NCI-H2029 treated with DMSO at 0.1 percent for 48 hours (cell line): ENCODE measurements around the gene OR51V1.
"Not testable (repeated sequence)": the region's sequence is repeated elsewhere in the genome, so short reads cannot be mapped to it uniquely, and the experiment has no call there.

Source experiments
- DNase-seq: peaks from one replicate; lab custom pipeline; 2025; lab: John Stamatoyannopoulos, UW

OR51V1 gene

DNA sequence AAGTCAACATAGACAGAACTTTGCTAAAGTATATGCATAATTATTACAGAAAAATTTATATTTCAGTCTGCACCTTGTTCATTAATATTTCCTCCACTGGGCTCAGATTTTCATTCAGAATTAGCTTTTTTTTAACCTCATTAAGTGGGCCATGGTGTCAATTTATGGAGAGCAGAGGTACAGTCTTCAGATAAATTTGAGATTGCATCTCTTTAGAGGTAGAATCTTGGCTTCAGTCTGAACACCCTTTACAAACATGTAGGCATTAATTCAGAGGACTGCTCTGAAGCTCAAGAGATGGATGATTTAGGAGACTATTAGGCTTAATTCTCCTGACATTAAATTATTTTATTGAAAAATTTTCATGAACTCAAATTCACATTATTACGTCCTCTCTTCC lies 29.8 kb upstream of the OR51V1 start:
- no peak for DNase-seq

DNA sequence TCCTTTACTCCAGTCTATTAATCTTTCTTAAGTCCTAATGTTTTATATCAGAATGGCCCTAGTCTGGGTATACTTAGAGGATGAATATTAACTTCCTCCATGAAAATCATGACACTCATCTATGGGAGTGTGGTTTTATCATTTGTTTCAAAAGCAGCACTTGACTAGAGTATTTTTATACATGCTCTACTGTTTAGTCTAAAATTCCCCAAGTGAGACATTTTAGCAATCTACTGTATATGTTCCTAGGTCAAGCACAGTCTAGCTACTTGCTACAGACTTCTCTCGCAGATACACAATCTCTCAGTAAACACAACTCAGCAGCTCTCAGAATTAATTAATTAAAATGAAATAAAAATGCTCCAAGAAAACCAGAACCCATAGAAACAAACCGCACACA lies 29.3 kb upstream of the OR51V1 start:
- no peak for DNase-seq

DNA sequence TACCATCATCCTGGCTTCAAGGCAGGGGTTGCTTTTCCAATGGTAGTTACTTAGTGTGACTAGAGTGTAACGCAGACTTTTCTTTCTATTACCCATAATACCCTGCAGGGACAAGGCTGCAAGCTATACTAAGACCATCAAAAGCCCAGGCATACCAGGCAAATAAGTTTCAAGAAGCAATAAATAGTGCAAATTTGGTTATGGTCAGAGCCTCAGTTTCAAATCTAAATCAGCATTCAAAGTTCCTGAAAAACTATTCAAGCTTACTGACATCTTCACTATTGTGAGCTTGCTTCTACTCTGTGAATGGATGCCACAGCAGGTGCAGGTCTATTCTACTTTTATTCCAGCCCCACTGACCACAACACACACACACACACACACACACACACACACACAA lies 28.9 kb upstream of the OR51V1 start:
- no peak for DNase-seq

DNA sequence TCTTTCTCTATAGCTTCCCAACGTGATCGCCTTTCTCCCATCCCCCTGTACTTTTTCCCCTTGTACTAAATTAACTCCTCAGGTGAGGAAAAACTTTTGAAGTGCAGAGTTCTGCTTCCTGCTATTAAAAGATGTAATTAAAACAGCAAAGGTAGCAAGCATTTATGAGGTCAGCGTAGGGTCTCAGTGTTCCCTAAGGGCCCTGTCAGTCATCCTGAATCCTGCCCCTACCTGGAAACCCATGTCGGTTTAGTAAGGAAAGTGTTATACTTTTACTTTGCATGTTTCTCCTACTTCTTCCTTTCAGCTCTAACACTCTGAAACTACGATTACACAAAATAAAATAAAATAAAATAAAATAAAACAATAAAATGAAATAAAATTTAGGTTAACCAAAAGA lies 27.6 kb upstream of the OR51V1 start:
- no peak for DNase-seq

DNA sequence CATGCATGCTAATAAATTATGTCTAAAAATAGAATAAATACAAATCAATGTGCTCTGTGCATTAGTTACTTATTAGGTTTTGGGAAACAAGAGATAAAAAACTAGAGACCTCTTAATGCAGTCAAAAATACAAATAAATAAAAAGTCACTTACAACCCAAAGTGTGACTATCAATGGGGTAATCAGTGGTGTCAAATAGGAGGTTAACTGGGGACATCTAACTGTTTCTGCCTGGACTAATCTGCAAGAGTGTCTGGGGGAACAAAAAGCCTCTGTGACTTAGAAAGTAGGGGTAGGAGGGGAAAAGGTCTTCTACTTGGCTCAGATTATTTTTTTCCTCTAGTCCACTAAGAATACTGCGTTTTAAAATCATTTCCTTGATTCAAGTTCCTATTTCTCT lies 27.2 kb upstream of the OR51V1 start:
- DNase-seq, result no peak

DNA sequence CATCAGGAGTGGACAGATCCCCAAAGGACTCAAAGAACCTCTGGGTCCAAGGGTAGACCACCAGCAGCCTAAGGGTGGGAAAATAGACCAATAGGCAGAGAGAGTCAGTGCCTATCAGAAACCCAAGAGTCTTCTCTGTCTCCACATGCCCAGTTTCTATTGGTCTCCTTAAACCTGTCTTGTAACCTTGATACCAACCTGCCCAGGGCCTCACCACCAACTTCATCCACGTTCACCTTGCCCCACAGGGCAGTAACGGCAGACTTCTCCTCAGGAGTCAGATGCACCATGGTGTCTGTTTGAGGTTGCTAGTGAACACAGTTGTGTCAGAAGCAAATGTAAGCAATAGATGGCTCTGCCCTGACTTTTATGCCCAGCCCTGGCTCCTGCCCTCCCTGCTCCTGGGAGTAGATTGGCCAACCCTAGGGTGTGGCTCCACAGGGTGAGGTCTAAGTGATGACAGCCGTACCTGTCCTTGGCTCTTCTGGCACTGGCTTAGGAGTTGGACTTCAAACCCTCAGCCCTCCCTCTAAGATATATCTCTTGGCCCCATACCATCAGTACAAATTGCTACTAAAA lies 26.3 kb upstream of the OR51V1 start, which contains the start of gene HBB:
Gene HBB, minus strand, starts transcription at position 340 of the 579 bp plus-strand sequence. Its CDS starts 50 bp downstream, at position 290.
- DNase-seq, result no peak

DNA sequence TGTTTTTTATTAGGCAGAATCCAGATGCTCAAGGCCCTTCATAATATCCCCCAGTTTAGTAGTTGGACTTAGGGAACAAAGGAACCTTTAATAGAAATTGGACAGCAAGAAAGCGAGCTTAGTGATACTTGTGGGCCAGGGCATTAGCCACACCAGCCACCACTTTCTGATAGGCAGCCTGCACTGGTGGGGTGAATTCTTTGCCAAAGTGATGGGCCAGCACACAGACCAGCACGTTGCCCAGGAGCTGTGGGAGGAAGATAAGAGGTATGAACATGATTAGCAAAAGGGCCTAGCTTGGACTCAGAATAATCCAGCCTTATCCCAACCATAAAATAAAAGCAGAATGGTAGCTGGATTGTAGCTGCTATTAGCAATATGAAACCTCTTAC lies 25.0 kb upstream of the OR51V1 start:
- no peak for DNase-seq

DNA sequence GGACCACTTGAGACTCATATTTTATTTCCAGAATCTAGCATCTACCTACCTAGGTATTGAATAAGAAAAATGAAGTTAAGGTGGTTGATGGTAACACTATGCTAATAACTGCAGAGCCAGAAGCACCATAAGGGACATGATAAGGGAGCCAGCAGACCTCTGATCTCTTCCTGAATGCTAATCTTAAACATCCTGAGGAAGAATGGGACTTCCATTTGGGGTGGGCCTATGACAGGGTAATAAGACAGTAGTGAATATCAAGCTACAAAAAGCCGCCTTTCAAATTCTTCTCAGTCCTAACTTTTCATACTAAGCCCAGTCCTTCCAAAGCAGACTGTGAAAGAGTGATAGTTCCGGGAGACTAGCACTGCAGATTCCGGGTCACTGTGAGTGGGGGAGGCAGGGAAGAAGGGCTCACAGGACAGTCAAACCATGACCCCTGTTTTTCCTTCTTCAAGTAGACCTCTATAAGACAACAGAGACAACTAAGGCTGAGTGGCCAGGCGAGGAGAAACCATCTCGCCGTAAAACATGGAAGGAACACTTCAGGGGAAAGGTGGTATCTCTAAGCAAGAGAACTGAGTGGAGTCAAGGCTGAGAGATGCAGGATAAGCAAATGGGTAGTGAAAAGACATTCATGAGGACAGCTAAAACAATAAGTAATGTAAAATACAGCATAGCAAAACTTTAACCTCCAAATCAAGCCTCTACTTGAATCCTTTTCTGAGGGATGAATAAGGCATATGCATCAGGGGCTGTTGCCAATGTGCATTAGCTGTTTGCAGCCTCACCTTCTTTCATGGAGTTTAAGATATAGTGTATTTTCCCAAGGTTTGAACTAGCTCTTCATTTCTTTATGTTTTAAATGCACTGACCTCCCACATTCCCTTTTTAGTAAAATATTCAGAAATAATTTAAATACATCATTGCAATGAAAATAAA lies 24.3 kb upstream of the OR51V1 start:
- DNase-seq, result no peak

DNA sequence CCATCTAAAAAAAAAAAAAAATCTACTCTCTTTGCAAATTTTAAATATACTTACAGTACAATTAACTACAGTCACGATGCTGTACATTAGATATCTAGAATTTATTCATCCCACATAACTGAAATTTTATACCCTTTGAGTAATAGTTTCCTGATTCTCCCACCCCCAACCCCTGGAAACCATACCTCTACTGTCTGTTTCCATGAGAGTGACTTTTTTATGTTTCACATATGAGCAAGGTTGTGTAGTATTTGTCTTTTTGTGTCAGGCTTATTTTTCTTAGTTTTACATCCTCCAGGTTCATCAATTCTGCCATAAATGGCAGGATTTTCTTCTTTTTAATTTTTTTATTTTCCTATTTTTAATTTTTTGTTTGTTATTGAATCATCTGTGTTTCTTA lies 23.2 kb upstream of the OR51V1 start:
- no peak for DNase-seq

DNA sequence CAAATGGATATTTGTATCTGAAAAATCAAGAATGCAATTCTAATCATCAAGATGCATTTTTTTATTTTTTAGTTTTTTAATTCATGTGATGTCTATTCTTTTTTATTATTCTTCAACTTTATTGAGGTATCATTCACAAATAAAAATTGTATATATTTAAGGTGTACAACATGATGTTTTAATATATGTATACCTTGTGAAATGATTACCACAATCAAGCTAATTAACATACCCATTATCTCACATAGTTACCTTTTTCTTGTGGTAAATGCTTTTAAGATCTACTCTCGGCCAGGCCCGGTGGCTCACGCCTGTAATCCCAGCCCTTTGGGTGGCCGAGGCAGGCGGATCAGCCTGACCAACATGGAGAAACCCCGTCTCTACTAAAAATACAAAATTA lies 22.7 kb upstream of the OR51V1 start:
- DNase-seq, result no peak

DNA sequence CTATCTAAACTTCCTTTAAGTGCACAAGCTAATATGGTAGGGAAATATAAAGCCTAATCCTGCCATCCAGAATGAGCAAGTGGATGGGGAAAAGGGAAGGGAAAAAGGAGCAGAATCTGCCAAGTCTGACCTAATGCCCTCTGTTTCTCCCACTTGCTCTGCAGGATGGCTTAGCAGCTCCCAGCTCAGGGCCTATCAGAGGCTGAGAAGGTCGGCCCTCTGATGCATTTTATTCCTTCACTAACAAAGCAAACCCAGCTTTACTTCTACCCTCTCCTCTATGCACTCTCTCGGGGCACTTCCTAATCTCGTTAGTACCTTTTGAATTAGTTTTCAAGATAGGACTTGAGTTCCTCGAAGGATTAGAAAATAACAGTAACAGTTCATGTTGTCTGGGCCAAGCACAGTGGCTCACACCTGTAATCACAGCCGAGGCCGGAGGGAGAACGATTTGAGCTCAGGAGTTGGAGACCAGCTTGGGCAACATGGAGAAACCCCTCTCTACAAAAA lies 9.9 kb upstream of the OR51V1 start:
- no peak for DNase-seq

DNA sequence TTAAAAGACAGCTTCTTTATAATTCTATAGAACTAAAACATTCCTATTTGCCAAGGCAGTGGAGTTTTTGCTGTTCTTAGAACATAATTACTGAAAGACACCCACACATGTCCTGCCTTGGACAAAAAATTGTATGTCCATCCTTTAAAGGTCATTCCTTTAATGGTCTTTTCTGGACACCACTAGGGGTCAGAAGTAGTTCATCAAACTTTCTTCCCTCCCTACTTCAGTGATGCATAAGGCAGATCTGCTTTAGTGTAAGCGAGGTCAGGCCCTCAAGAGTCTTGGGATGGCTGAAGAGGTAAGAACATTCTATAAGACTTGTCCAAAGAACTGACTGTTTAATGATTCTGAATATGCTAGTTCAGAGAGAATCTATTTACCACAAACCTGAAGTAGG lies 4.3 kb upstream of the OR51V1 start:
- DNase-seq, result no peak

DNA sequence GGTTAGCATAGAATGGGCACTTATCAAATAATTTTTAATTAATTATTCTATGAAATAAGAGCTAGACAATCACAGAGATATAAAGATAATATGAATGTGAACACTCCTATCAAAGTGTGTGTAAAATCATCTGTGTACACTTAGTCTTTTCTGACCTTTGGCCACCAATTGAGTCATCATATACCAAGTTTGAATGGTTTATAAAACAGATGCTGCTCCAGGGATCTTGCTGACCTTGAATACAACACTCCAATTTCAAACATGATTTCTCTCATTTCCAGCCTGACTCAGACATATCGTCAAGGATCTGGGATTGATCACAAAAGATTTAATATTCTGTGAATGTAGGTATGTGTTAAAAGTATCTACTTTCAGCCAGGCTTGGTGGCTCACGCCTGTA lies 2.9 kb upstream of the OR51V1 start:
- DNase-seq, result no peak

DNA sequence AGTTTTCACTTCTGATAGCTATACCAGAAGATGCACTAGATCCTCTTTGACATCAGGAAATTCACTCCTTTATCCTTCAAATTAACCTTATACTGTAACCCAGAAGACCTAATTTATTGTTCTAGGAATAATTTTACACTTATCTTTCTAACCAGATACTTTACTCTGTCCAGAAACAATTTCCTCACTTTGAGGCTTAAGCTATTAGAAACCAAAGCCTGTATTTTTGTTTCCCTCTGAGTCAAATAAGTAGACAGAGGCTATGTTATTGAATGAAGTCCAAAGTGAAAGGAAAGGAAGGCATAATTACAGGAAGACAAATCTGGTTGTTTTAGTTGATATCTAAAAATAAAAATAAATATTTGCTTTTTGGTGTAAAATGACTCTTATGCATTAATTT lies 2.2 kb downstream of the OR51V1 start:
- no peak for DNase-seq

DNA sequence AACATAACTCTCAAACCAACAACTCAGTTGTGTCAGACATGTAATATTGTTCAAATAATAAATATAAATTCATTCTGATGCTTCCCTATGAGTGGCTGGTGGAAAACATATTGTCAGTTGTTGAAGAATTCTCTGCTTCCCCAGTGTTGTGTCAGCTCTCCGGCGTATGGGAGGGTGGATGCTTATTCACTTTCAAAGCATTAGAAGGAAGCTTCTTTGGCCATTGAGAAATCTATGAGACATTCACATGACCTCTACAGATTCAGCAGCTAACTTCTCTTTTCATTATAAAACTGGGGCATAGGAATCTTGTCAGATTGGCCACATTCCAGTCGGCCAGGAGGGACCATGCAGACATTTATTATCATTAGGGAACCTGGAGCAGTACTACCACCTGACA lies 2.9 kb downstream of the OR51V1 start:
- DNase-seq, result no peak

DNA sequence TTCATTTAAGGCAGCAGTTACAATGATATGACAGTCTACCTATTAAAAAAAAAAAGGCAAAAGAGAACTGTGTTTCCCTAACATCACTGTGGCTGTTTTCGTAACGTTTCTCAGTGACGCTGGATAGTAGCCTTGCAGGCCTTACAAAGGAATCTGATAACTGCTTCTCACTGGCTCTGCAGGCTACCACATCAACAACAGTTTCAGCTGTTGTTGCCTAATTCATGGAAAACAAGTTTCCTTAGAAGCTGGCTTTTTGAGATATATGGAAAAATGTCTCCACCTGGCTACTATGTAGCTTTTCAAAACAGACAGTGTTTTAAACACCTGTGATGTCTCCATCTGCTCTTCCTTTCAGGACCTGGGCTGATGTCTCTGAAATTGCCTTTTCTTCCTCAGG lies 3.8 kb downstream of the OR51V1 start:
- DNase-seq, result no peak

DNA sequence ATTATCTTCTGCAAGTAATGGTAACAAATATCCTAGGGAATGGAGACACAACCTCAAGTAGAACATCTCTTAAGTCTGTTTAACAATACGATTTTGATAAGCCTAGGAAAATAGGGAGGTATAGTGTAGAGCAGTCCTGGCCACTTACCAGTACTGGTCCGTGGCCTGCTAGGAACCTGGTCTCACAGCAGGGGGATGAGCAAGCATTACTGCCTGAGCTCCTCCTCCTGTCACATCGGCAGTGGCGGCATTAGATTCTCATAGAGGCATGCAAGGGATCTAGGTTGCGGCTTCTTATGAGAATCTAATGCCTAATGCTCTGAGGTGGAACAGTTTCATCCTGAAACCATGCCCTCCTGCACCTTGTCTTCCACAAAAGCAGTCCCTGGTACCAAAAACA lies 4.4 kb downstream of the OR51V1 start:
- no peak for DNase-seq

DNA sequence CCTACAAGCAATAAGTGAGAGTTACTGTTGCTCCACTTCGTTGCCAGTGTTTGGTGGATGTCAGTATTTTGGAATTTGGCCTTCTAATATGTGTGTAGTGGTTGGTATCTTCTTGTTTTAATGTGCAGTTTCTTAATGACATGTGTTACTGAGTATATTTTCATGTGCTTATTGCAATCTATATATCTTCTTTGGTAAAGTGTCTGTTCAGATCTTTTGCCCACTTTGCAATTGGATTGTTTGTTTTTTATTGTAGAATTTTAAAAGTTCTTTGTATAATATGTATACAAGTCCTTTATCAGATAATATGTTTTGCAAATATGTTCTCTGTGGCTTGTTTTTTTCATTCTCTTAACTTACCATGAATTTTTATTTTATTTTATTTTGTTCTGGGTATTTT lies 7.7 kb downstream of the OR51V1 start:
- DNase-seq, result no peak

DNA sequence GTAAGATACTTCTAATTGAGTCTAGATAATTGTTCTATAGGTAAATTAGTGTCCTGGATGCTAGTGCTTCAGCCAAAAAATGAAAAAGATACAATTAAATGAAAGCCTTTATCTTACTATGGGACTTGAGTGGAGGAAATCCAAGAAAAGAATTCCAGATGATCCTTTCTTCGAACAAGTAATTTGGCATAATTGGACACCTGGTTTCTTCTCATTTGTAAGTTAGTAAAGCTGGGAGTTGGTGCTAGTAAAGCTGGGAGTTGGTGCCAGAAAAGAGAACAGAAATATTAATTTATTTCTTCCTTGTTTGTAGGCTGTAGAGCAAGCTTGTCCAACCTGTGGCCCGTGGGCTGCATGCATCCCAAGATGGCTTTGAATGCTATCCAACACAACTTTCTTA lies 12.3 kb downstream of the OR51V1 start:
- DNase-seq, result no peak

DNA sequence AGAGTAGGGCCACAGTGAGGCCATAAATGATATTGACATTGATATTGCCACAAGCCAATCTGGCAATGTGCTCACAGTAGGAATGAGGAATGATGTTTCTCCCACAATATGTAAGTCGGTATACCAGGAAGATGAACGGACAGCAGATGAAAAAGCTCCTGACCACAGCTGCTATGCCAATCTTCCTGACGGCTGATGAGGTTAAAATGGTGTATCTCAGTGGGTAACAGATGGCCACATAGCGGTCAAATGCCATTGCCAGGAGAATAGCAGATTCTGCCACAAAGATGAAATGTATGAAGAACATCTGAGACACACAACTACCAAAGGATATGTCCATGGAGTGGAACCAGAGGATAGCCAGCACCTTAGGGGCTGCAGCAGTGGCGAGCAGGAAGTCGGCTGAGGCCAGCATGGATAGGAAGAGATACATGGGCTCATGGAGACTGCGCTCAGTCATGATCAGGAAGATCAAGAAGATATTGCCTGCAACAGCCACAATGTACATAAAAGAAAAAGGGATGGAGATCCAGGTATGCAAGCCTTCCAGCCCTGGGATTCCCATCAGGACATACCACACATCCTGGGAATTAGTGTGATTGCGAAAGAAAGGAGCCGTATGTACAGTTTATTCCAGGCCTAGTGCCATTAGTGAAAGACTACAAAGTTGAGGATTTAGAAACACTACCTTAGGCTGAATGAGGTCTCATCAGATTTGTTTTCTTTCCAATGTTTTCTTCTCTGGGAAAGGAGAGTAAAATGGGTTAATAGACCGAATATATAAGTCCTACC lies 22.2 kb downstream of the OR51V1 start:
- DNase-seq, result no peak

DNA sequence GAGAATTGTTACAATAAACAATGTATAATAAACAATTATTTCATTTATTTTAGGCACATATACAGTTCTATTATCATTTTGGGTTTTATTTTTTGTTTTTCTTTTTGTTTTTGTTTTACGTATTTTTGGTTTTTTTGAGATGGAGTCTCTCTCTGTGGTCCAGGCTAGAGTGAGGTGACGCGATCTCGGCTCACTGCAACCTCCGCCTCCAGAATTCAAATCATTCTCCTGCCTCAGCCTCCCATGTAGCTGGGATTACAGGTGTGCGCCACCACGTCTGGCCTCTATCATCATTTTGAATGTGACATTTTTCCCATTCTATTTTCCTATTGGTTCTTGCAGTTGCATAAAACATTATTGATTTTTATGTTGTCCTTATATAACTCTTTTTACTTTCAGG lies 25.5 kb downstream of the OR51V1 start:
- no peak for DNase-seq

DNA sequence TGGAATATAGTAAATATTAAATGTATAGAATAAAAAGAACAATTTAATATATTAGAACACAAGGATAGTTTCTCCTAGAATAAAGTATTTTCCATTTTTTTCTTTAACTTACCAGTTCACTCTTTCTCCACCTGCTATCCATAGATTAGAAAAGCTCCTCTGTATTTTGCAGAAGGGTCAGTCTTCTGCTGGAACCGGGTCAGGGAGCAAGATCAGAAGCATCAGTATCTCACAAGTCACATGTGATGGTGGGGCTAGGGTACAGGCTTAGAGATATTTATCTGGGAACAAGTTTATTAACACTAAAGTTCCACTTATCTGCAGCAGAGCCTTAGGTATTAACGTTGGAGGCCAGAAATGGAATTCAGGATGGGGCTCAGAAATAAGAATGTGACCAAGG lies 28.6 kb downstream of the OR51V1 start:
- no peak for DNase-seq

DNA sequence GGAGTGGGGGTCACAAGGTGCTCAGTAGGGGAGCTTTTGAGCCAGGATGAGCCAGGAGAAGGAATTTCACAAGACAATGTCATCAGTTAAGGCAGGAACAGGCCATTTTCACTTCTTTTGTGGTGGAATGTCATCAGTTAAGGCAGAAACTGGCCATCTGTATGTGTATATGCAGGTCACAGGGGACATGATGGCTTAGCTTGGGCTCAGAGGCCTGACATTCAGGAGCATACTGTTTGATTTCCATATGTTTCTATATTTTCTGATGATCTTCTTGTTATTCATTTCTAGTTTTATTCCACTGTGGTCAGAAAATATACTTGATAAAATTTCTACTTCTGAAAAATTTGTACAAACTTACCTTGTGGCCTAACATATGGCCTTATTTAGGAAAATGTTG lies 34.6 kb downstream of the OR51V1 start:
- not testable (repeated sequence) for DNase-seq
